MCF 10A (cell line): ENCODE measurements around the gene CC2D2A. TPM values are rescaled to one million over a fixed set of nuclear protein-coding genes. Genes with fewer than 3 reads are reported as not detected.

Experiments used
- BruUV-seq: library from RNA; stranded (reverse); fragments of 400-500 nt; replicated peaks from 2 replicates; lab custom pipeline; 2021; lab: Mats Ljungman, UMichigan
- CTCF ChIA-PET: fragments of 300-600 bp; sonication (Branson Sonifier 250); formaldehyde crosslinking; extraction: SDS; loops from one replicate; lab custom pipeline; 2021; ENCODE audit warnings: antibody characterized with exemption, inconsistent platforms; lab: Yijun Ruan, JAX
- POLR2A ChIA-PET: fragments of 300-600, 350-650 bp; sonication (Branson Sonifier 250); formaldehyde crosslinking; extraction: SDS; loops from one replicate; lab custom pipeline; 2020; ENCODE audit warnings: antibody characterized with exemption, inconsistent platforms; lab: Yijun Ruan, JAX
- DNase-seq: peaks from one replicate; pipeline ENCODE4 v3.0.0-alpha.2; 2018; ENCODE audit not compliant: unreplicated experiment
- H3K27ac Mint-ChIP-seq: one replicate; pipeline ENCODE4 v1.8.0; 2022; ENCODE audit warnings: mild to moderate bottlenecking, low read depth, mixed read lengths; ENCODE audit not compliant: unreplicated experiment
- H3K27me3 Mint-ChIP-seq: one replicate; pipeline ENCODE4 v1.8.0; 2022; ENCODE audit warnings: mixed read lengths; ENCODE audit not compliant: insufficient read depth, unreplicated experiment
- H3K36me3 Mint-ChIP-seq: one replicate; pipeline ENCODE4 v1.8.0; 2022; ENCODE audit warnings: mild to moderate bottlenecking, moderate library complexity, mixed read lengths; ENCODE audit not compliant: insufficient read depth, unreplicated experiment
- H3K4me1 Mint-ChIP-seq: one replicate; pipeline ENCODE4 v1.8.0; 2022; ENCODE audit warnings: mixed read lengths; ENCODE audit not compliant: insufficient read depth, unreplicated experiment
- H3K4me3 Mint-ChIP-seq: one replicate; pipeline ENCODE4 v1.8.0; 2022; ENCODE audit warnings: mild to moderate bottlenecking, moderate library complexity, mixed read lengths; ENCODE audit not compliant: unreplicated experiment
- H3K9me3 Mint-ChIP-seq: one replicate; pipeline ENCODE4 v1.8.0; 2022; ENCODE audit warnings: mixed read lengths; ENCODE audit not compliant: unreplicated experiment
- CTCF ChIP-seq: fragments of 200-600 bp; IDR thresholded peaks from one replicate; pipeline ENCODE4 v1.8.0; 2022; ENCODE audit warnings: antibody characterized with exemption, mild to moderate bottlenecking; ENCODE audit not compliant: unreplicated experiment
- intact Hi-C: fragments of 100-400 bp; cut with micrococcal nuclease; formaldehyde crosslinking; loops from 2 replicates; pipeline ENCODE4 v1.14.1; 2022
- total RNA-seq: library from RNA; stranded (reverse); gene quantifications from 2 replicates; pipeline ENCODE4 v1.2.3, GENCODE V29; 2022

CC2D2A gene
- total RNA-seq, 1 experiment from 2014 or later, result 8.6 TPM

- TF ChIP-seq CTCF, result no peak
- Mint-ChIP-seq H3K4me1 (no peaks in the 10 kb centered on the region), H3K36me3 (peaks cover 76% of the 10 kb centered on the region), H3K27ac (no peak overlapping the region), H3K27me3 (no peaks in the 10 kb centered on the region), H3K4me3 (no peak overlapping the region), H3K9me3 (no peaks in the 10 kb centered on the region)
- ChIA-PET CTCF (interaction anchor here (0.7 kb wide), 1 partner anchor 1086 kb away, joined by 3 read pairs; no protein-coding TSS in a partner anchor), POLR2A (no interaction called here)
- BruUV-seq, result no TSS peak
- DNase-seq, result no peak
- intact Hi-C loops, result no loop called here
Observed at GRCh38 chr4:15600176-15600575, 130.5 kb downstream of the CC2D2A start.

GRCh38 chr4:15601862-15602261 lies 132.2 kb downstream of the CC2D2A start:
- POLR2A ChIA-PET, result no interaction called here
- CTCF ChIA-PET, result no interaction called here
- Mint-ChIP-seq H3K9me3 (no peaks in the 10 kb centered on the region), H3K27ac (no peak overlapping the region), H3K36me3 (peaks cover 76% of the 10 kb centered on the region), H3K27me3 (no peaks in the 10 kb centered on the region), H3K4me1 (no peaks in the 10 kb centered on the region), H3K4me3 (no peak overlapping the region)
- TF ChIP-seq CTCF, result no peak
- DNase-seq, result peak; percentile 3
- BruUV-seq, result no TSS peak
- intact Hi-C loops, result no loop called here

GRCh38 chr4:15605537-15605936 lies 135.9 kb downstream of the CC2D2A start:
- POLR2A ChIA-PET, result interaction anchor here (1.2 kb wide), 1 partner anchor 14 kb away, joined by 3 read pairs; no protein-coding TSS in a partner anchor
- no peak for TF ChIP-seq CTCF
- H3K4me3 Mint-ChIP-seq, result no peak overlapping the region
- H3K4me1 Mint-ChIP-seq, result peaks cover 5% of the 10 kb centered on the region
- BruUV-seq, result no TSS peak
- DNase-seq, result no peak
- no peaks in the 10 kb centered on the region for H3K9me3 Mint-ChIP-seq
- H3K27ac Mint-ChIP-seq, result no peak overlapping the region
- H3K36me3 Mint-ChIP-seq, result peaks cover 57% of the 10 kb centered on the region
- intact Hi-C loops, result no loop called here
- H3K27me3 Mint-ChIP-seq, result no peaks in the 10 kb centered on the region
- CTCF ChIA-PET, result interaction anchor here (1.6 kb wide), 1 partner anchor 126 kb away, joined by 7 read pairs; no protein-coding TSS in a partner anchor

- BruUV-seq, result no TSS peak
- POLR2A ChIA-PET, result interaction anchor here (0.7 to 1.8 kb wide), 3 partner anchors 27 to 357 kb away, joined by 3 to 7 read pairs (median 3); no protein-coding TSS in a partner anchor
- TF ChIP-seq CTCF, result no peak
- no peaks in the 10 kb centered on the region for H3K9me3 Mint-ChIP-seq
- no peaks in the 10 kb centered on the region for H3K27me3 Mint-ChIP-seq
- H3K4me3 Mint-ChIP-seq, result no peak overlapping the region
- H3K36me3 Mint-ChIP-seq, result peaks cover 37% of the 10 kb centered on the region
- CTCF ChIA-PET, result no interaction called here
- peaks cover 11% of the 10 kb centered on the region for H3K4me1 Mint-ChIP-seq
- H3K27ac Mint-ChIP-seq, result no peak overlapping the region
- DNase-seq, result no peak
- intact Hi-C loops, result no loop called here
Observed at GRCh38 chr4:15610855-15611254, 141.2 kb downstream of the CC2D2A start.
